HepG2 (cell line): ENCODE data around the gene GDF15. TPM values are rescaled to one million over a fixed set of nuclear protein-coding genes. Genes with fewer than 3 reads are reported as not detected.

Experiments used
- CENPT ChIP-seq: sonication (generic); formaldehyde crosslinking; IDR thresholded peaks from 2 replicates; pipeline ENCODE4 v1.8.0; 2022; ENCODE audit warnings: low read depth, mild to moderate bottlenecking, moderate library complexity, missing genetic modification reagents
- LCORL ChIP-seq, 2 experiments: fragments of 450-650 bp in 1 of 2; sonication (generic) in 1 of 2; formaldehyde crosslinking in 1 of 2; IDR thresholded peaks; 2 replicates each; pipeline versions ENCODE4 v1.5.0 to v1.6.1; 2017 to 2020; ENCODE audit warnings: antibody characterized with exemption in 1 of 2, missing genetic modification reagents in 1 of 2
- NFKB2 ChIP-seq: sonication (generic); formaldehyde crosslinking; IDR thresholded peaks from 2 replicates; pipeline ENCODE4 v1.4.0; 2020; ENCODE audit warnings: missing genetic modification reagents, borderline replicate concordance
- RCOR2 ChIP-seq: IDR thresholded peaks from 2 replicates; pipeline ENCODE4 v1.6.1; 2016; ENCODE audit warnings: missing biosample characterization, missing genetic modification reagents
- SMAD1 ChIP-seq: sonication (generic); formaldehyde crosslinking; IDR thresholded peaks from 2 replicates; pipeline ENCODE4 v1.4.0; 2020; ENCODE audit warnings: missing genetic modification reagents, low read depth, mild to moderate bottlenecking, borderline replicate concordance
- SMC3 ChIP-seq: IDR thresholded peaks from 2 replicates; pipeline ENCODE4 v1.6.1; 2011; ENCODE audit warnings: low read length, improper control_type of control experiment
- TEAD2 ChIP-seq: sonication (generic); formaldehyde crosslinking; IDR thresholded peaks from 2 replicates; pipeline ENCODE4 v1.9.0; 2021; ENCODE audit warnings: missing genetic modification reagents
- TMF1 ChIP-seq: sonication (generic); formaldehyde crosslinking; IDR thresholded peaks from 2 replicates; pipeline ENCODE4 v1.8.1; 2022; ENCODE audit warnings: low read depth, missing genetic modification reagents
- ZC3H13 ChIP-seq: sonication (generic); formaldehyde crosslinking; IDR thresholded peaks from 2 replicates; pipeline ENCODE4 v1.8.1; 2023; ENCODE audit warnings: mild to moderate bottlenecking, missing genetic modification reagents, moderate library complexity
- polyA plus RNA-seq, 8 experiments: library from polyadenylated mRNA; depleted of rRNA in 3 of 8; stranded (reverse) in 7 of 8; unstranded in 1 of 8; fragments of >200 nt; fragmentation: Illumina TruSeq in 4 of 8; extraction: Trizol in 4 of 8; gene quantifications; 2 replicates each; pipeline versions ENCODE4 v1.2.1 to v1.2.3, GENCODE V29; 2011 to 2016; ENCODE audit warnings: low read depth in 4 of 8, missing spikeins in 1 of 8, mixed read lengths in 1 of 8; ENCODE audit not compliant: insufficient read depth in 1 of 8
- total RNA-seq, 5 experiments: library from RNA; depleted of rRNA; stranded (reverse); fragments of >200 nt; fragmentation: Illumina TruSeq; extraction: Trizol; gene quantifications; 2 replicates each; pipeline ENCODE4 v1.2.3, GENCODE V29; 2016; ENCODE audit warnings: low read depth in 1 of 5
- TF ChIP-seq, protein P1 (sequence below): sonication (generic); formaldehyde crosslinking; IDR thresholded peaks from 2 replicates; pipeline ENCODE4 v1.5.1; 2020; ENCODE audit warnings: mild to moderate bottlenecking, moderate library complexity, missing genetic modification reagents
- TF ChIP-seq, protein P2 (sequence below): sonication (generic); formaldehyde crosslinking; IDR thresholded peaks from 2 replicates; pipeline ENCODE4 v1.8.0; 2022; ENCODE audit warnings: missing genetic modification reagents, low read depth, mild to moderate bottlenecking, borderline replicate concordance
- TF ChIP-seq, protein P3 (sequence below): sonication (generic); formaldehyde crosslinking; IDR thresholded peaks from 2 replicates; pipeline ENCODE4 v1.8.0; 2022; ENCODE audit warnings: missing genetic modification reagents, mild to moderate bottlenecking, moderate library complexity, borderline replicate concordance
- TF ChIP-seq, protein P4 (sequence below): sonication (generic); IDR thresholded peaks from 2 replicates; pipeline ENCODE4 v1.6.1; 2016; ENCODE audit warnings: low read depth, borderline replicate concordance
- TF ChIP-seq, protein P5 (sequence below): sonication (generic); formaldehyde crosslinking; IDR thresholded peaks from 2 replicates; pipeline ENCODE4 v1.4.0; 2020; ENCODE audit warnings: mild to moderate bottlenecking, missing genetic modification reagents
- TF ChIP-seq, protein P6 (sequence below): sonication (generic); formaldehyde crosslinking; IDR thresholded peaks from 2 replicates; pipeline ENCODE4 v1.8.1; 2022; ENCODE audit warnings: low read depth, mild to moderate bottlenecking, missing genetic modification reagents
- TF ChIP-seq, protein P7 (sequence below): sonication (generic); formaldehyde crosslinking; IDR thresholded peaks from 2 replicates; pipeline ENCODE4 v1.9.0; 2022; ENCODE audit warnings: missing genetic modification reagents, mild to moderate bottlenecking, borderline replicate concordance

GDF15 gene
- total and polyA plus RNA-seq, 2 of the 13 experiments (the other 11 are each of a cell fraction or from before 2014, with no cell fraction given), result 146 to 422 TPM

DNA sequence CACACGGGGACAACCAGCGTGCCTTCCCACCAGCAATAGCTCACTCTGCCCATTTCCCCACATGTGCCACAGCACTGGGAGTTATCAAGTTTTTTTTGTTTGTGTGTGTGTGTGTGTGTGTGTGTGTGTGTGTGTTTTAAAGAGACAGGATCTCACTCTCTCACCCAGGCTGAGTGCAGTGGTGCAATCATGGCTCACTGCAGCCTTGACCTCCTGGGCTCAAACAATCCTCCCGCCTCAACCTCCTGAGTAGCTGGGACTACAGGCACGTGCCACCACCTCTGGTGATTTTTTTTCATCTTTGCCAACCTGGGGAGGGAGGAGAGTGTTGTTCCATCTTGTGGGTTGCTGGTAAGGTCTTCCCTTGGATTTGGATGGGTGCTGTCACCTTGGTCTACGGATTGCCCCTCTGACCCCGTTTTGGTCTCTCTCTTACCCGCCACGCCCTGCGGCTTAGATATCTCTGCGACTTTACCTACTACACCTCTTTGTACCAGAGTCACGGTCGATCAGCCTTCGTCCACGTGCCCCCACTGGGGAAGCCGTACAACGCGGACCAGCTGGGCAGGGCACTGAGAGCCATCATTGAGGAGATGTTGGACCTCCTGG, 22.9 kb upstream of the GDF15 start (continued):
- TF ChIP-seq LCORL (IDR thresholded peaks at IDR 0.05) (no peak), LCORL (CRISPR knock-in tag; IDR thresholded peaks at IDR 0.05) (peak; percentile 54), ZC3H13 (no peak), SMAD1 (CRISPR knock-in tag) (0 out of 2 replicates have a peak, but pooled peaks have one; percentile 28), TEAD2 (CRISPR knock-in tag) (no peak), CENPT (no peak), NFKB2 (peak; percentile 31; the same call in 1 of the 2 replicates), RCOR2 (CRISPR knock-in tag) (0 out of 2 replicates have a peak, but pooled peaks have one; percentile 43), TMF1 (CRISPR knock-in tag) (0 out of 2 replicates have a peak, but pooled peaks have one; percentile 47), SMC3 (0 out of 2 replicates have a peak, but pooled peaks have one; percentile 23)
- TF ChIP-seq, protein P1, sequence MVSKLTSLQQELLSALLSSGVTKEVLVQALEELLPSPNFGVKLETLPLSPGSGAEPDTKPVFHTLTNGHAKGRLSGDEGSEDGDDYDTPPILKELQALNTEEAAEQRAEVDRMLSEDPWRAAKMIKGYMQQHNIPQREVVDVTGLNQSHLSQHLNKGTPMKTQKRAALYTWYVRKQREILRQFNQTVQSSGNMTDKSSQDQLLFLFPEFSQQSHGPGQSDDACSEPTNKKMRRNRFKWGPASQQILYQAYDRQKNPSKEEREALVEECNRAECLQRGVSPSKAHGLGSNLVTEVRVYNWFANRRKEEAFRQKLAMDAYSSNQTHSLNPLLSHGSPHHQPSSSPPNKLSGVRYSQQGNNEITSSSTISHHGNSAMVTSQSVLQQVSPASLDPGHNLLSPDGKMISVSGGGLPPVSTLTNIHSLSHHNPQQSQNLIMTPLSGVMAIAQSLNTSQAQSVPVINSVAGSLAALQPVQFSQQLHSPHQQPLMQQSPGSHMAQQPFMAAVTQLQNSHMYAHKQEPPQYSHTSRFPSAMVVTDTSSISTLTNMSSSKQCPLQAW (CRISPR knock-in tag), result peak; percentile 53
- TF ChIP-seq, protein P2, sequence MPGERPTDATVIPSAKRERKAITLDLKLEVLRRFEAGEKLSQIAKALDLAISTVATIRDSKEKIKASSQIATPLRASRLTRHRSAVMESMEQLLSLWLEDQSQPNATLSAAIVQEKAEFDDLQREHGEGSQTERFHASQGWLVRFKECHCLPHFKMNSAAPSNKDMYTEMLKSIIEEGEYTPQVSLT (CRISPR knock-in tag), result no peak
- TF ChIP-seq, protein P3, sequence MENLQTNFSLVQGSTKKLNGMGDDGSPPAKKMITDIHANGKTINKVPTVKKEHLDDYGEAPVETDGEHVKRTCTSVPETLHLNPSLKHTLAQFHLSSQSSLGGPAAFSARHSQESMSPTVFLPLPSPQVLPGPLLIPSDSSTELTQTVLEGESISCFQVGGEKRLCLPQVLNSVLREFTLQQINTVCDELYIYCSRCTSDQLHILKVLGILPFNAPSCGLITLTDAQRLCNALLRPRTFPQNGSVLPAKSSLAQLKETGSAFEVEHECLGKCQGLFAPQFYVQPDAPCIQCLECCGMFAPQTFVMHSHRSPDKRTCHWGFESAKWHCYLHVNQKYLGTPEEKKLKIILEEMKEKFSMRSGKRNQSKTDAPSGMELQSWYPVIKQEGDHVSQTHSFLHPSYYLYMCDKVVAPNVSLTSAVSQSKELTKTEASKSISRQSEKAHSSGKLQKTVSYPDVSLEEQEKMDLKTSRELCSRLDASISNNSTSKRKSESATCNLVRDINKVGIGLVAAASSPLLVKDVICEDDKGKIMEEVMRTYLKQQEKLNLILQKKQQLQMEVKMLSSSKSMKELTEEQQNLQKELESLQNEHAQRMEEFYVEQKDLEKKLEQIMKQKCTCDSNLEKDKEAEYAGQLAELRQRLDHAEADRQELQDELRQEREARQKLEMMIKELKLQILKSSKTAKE, result peak; percentile 42; the same call in 1 of the 2 replicates
- TF ChIP-seq, protein P4, sequence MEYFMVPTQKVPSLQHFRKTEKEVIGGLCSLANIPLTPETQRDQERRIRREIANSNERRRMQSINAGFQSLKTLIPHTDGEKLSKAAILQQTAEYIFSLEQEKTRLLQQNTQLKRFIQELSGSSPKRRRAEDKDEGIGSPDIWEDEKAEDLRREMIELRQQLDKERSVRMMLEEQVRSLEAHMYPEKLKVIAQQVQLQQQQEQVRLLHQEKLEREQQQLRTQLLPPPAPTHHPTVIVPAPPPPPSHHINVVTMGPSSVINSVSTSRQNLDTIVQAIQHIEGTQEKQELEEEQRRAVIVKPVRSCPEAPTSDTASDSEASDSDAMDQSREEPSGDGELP, result no peak
- TF ChIP-seq, protein P5, sequence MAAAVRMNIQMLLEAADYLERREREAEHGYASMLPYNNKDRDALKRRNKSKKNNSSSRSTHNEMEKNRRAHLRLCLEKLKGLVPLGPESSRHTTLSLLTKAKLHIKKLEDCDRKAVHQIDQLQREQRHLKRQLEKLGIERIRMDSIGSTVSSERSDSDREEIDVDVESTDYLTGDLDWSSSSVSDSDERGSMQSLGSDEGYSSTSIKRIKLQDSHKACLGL (CRISPR knock-in tag), result no peak
- TF ChIP-seq, protein P6, sequence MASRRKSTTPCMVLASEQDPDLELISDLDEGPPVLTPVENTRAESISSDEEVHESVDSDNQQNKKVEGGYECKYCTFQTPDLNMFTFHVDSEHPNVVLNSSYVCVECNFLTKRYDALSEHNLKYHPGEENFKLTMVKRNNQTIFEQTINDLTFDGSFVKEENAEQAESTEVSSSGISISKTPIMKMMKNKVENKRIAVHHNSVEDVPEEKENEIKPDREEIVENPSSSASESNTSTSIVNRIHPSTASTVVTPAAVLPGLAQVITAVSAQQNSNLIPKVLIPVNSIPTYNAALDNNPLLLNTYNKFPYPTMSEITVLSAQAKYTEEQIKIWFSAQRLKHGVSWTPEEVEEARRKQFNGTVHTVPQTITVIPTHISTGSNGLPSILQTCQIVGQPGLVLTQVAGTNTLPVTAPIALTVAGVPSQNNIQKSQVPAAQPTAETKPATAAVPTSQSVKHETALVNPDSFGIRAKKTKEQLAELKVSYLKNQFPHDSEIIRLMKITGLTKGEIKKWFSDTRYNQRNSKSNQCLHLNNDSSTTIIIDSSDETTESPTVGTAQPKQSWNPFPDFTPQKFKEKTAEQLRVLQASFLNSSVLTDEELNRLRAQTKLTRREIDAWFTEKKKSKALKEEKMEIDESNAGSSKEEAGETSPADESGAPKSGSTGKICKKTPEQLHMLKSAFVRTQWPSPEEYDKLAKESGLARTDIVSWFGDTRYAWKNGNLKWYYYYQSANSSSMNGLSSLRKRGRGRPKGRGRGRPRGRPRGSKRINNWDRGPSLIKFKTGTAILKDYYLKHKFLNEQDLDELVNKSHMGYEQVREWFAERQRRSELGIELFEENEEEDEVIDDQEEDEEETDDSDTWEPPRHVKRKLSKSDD, result no peak
- TF ChIP-seq, protein P7, sequence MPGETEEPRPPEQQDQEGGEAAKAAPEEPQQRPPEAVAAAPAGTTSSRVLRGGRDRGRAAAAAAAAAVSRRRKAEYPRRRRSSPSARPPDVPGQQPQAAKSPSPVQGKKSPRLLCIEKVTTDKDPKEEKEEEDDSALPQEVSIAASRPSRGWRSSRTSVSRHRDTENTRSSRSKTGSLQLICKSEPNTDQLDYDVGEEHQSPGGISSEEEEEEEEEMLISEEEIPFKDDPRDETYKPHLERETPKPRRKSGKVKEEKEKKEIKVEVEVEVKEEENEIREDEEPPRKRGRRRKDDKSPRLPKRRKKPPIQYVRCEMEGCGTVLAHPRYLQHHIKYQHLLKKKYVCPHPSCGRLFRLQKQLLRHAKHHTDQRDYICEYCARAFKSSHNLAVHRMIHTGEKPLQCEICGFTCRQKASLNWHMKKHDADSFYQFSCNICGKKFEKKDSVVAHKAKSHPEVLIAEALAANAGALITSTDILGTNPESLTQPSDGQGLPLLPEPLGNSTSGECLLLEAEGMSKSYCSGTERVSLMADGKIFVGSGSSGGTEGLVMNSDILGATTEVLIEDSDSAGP (CRISPR knock-in tag), result peak; percentile 99
